H7 (cell line): Measurements from ENCODE around the gene YPEL3. TPM values are rescaled to one million over a fixed set of nuclear protein-coding genes. Genes with fewer than 3 reads are reported as not detected.

Experiments
- total RNA-seq: library from RNA; depleted of rRNA; stranded (reverse); fragments of >200 nt; shearing (Covaris generic); gene quantifications from 2 replicates; pipeline ENCODE4 v1.2.3, GENCODE V29; 2014; rRNA removed

The YPEL3 gene
- total RNA-seq, 1 experiment from 2014 or later = 22.8 TPM

Other genes starting within 250 kb of the YPEL3 start
- gene CDIPT, start 233.0 kb downstream of the YPEL3 start, total RNA-seq = 91.3 and 97.6 TPM in 2 replicates
- gene SEZ6L2, start 196.7 kb downstream of the YPEL3 start, total RNA-seq = 47.3 and 59.0 TPM in 2 replicates
- gene ASPHD1, start 195.7 kb downstream of the YPEL3 start, total RNA-seq = 24.4 and 24.6 TPM in 2 replicates
- 8.3 and 9.1 TPM in 2 replicates for gene KCTD13, start 170.0 kb downstream of the YPEL3 start, total RNA-seq
- 88.0 and 97.6 TPM in 2 replicates for gene TMEM219, start 134.1 kb downstream of the YPEL3 start, total RNA-seq
- gene TAOK2, start 122.3 kb downstream of the YPEL3 start, total RNA-seq = 39.9 and 41.3 TPM in 2 replicates
- gene HIRIP3, start 100.6 kb downstream of the YPEL3 start, total RNA-seq = 19.0 and 20.5 TPM in 2 replicates
- 58.7 and 91.9 TPM in 2 replicates for gene INO80E, start 100.0 kb downstream of the YPEL3 start, total RNA-seq
- gene DOC2A, start 85.2 kb downstream of the YPEL3 start, total RNA-seq = 4.1 and 5.3 TPM in 2 replicates
- gene C16orf92, start 73.0 kb downstream of the YPEL3 start, total RNA-seq = not detected in 2 replicates
- 3.0 and 5.5 TPM in 2 replicates for gene TLCD3B, start 64.9 kb downstream of the YPEL3 start, total RNA-seq
- 1,524 and 1,553 TPM in 2 replicates for gene ALDOA, start 30.5 kb downstream of the YPEL3 start, total RNA-seq
- gene PPP4C, start 20.2 kb downstream of the YPEL3 start, total RNA-seq = 201 and 256 TPM in 2 replicates
- 2.9 and 4.6 TPM in 2 replicates for gene TBX6, start 4.3 kb downstream of the YPEL3 start, total RNA-seq
- gene GDPD3, start 17.3 kb upstream of the YPEL3 start, total RNA-seq = 0.31 and 1.8 TPM in 2 replicates
- gene MAPK3, start 27.0 kb upstream of the YPEL3 start, total RNA-seq = 35.0 and 37.2 TPM in 2 replicates
- gene CORO1A, start 87.4 kb upstream of the YPEL3 start, total RNA-seq = 5.8 and 5.9 TPM in 2 replicates
- 31.2 and 63.1 TPM in 2 replicates for gene BOLA2B, start 97.5 kb upstream of the YPEL3 start, total RNA-seq
- gene SLX1A, start 97.7 kb upstream of the YPEL3 start, total RNA-seq = 81.0 and 83.6 TPM in 2 replicates
- gene SULT1A3, start 103.0 kb upstream of the YPEL3 start, total RNA-seq = 4.2 and 6.5 TPM in 2 replicates
- gene NPIPB13, start 152.3 kb upstream of the YPEL3 start, total RNA-seq = 1.0 TPM in 1 of 2 replicates, not detected in the other